ENCODE measurements around the gene DDA1. TPM values are rescaled to one million over a fixed set of nuclear protein-coding genes. Genes with fewer than 3 reads are reported as not detected.
"Not testable (repeated sequence)": the region's sequence is repeated elsewhere in the genome, so short reads cannot be mapped to it uniquely, and the experiment has no call there.

Gene DDA1
- total and polyA plus RNA-seq, 8 donors: 6.1 to 25.4 (median 11.6) TPM

DNA sequence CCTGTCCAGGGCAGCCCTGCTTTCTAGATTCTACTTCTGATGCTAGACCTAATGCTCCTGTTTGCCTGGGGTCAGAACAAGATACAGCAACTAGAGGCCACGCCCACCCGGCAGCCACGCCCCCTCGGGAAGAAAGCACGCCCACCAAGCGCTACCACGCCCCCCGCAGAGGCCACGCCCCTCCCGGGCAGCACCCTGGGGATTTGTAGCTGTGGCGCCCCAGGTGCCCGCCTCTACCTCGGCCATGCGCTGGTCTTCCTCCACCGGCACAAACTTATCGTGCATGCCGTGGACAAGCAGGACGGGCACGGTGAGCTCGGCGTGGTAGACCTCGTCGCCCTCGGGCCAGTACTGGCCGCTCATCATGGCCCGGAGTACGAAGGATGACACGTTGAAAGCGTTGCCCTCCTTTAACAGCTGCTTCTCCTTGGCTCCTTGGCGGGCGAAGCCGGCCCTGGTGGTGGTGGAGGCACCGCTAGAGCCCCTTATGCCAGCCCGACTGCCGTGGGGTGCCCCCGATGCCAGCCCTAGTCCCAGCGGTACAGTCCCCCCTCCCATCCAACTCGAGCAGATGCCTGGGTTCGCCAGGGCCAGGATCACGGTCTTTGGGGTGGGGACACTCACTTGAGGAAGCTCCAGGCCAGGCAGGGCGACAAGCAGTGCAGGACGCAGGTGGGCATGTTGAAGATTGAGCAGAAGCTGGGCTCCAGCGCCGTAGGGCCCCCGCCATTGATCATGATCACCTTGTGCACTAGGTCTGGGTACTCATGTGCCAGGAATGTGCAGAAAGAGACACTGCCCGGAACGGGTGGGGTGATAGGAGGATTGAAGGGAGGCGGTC lies 15.1 kb upstream of the DDA1 start:
- no peak for FAIRE-seq
- 81 to 83% methylated on average over 48 of the region's 48 CpGs for WGBS, 2 donors
- Histone ChIP-seq H3K27me3 (no peaks in the 10 kb centered on the region), H3K27ac (no peak overlapping the region), H3K4me3 (no peak overlapping the region), H3K9me3 (no peaks in the 10 kb centered on the region), H3K36me3 (no peaks in the 10 kb centered on the region), H3K4me1 (no peaks in the 10 kb centered on the region)
- no peak for TF ChIP-seq CTCF (IDR thresholded peaks at IDR 0.05)
- intact Hi-C loops (cut with DNase I): no loop called here
- peak in 1 of 4 donors; percentile 27 for ATAC-seq
- peak in 2 of 6 donors; percentile 61 to 65 for DNase-seq

- intact Hi-C loops (cut with DNase I); H3K27ac ChIP-seq: not testable (repeated sequence)
These were observed 13.8 kb upstream of the DDA1 start for GRCh38 chr19:17295551-17295950.

DNA sequence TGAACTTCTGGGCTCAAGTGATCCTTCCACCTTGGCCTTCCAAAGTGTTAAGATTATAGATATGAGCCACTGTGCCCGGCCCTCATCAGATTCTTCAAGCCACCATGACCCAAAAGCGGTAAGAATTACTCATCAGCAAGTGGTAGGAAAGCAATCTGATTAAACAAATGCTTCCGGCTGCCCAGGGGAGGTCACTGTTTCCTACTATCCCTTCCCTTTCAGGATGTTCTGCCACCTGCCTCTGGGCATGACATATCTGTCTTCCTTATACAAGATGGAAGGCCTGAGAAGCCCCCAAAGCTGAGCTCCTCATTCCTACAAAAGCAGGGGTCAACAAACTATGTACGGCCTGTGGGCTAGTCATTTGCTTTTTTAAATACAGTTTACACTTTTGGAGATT lies 13.1 kb upstream of the DDA1 start:
- Histone ChIP-seq H3K4me1 (no peaks in the 10 kb centered on the region), H3K27me3 (no peaks in the 10 kb centered on the region), H3K4me3 (no peak overlapping the region), H3K36me3 (no peaks in the 10 kb centered on the region), H3K9me3 (no peaks in the 10 kb centered on the region), H3K27ac (no peak overlapping the region)
- intact Hi-C loops (cut with DNase I): no loop called here
- no peak for TF ChIP-seq CTCF (IDR thresholded peaks at IDR 0.05)
- no peak for ATAC-seq
- no peak for DNase-seq
- 65 to 76% methylated on average over 4 of the region's 4 CpGs for WGBS, 2 donors
- FAIRE-seq: no peak

More at GRCh38 chr19:17295551-17295950, 13.8 kb upstream of the DDA1 start:
- H3K4me1 ChIP-seq, FAIRE-seq, ATAC-seq, H3K27me3 ChIP-seq, H3K9me3 ChIP-seq, H3K36me3 ChIP-seq, H3K4me3 ChIP-seq, DNase-seq: not testable (repeated sequence)
- WGBS, 2 donors: 95 to 98% methylated on average over 6 of the region's 6 CpGs

- Histone ChIP-seq H3K4me3 (no peak overlapping the region), H3K36me3 (no peaks in the 10 kb centered on the region), H3K27me3 (no peaks in the 10 kb centered on the region), H3K4me1 (no peaks in the 10 kb centered on the region), H3K27ac (no peak overlapping the region), H3K9me3 (no peaks in the 10 kb centered on the region)
- no peak for DNase-seq
- TF ChIP-seq CTCF (IDR thresholded peaks at IDR 0.05): no peak
- no peak for FAIRE-seq
- 91 to 97% methylated on average over 6 of the region's 6 CpGs for WGBS, 2 donors
- intact Hi-C loops (cut with DNase I): no loop called here
- ATAC-seq: no peak
These were observed 12.4 kb upstream of the DDA1 start for GRCh38 chr19:17296976-17297375.

- FAIRE-seq (no peak), DNase-seq (peak in 1 of 6 donors; percentile 85), ATAC-seq (no peak)
- Histone ChIP-seq H3K9me3 (no peaks in the 10 kb centered on the region), H3K4me1 (peaks cover 5 to 24% (median 9%) of the 10 kb centered on the region in 3 donors), H3K27ac (no peak overlapping the region), H3K36me3 (no peaks in the 10 kb centered on the region), H3K27me3 (no peaks in the 10 kb centered on the region), H3K4me3 (no peak overlapping the region)
- no peak for TF ChIP-seq CTCF (IDR thresholded peaks at IDR 0.05)
- WGBS, 2 donors: 95% methylated on average over 45 to 51 of the region's 51 CpGs
- intact Hi-C loops (cut with DNase I): no loop called here
These were observed 8.3 kb upstream of the DDA1 start for GRCh38 chr19:17300992-17301619.

Data from pancreas (tissue), 10 donors.